GM12878 (cell line): Measurements from ENCODE around the gene GABBR2. TPM values are rescaled to one million over a fixed set of nuclear protein-coding genes. Genes with fewer than 3 reads are reported as not detected.

ENCODE experiments used
- ATAC-seq: fragments of 200-7000 bp; cut with Tn5 transposase; 3 replicates; pipeline ENCODE4 v1.9.1; 2020; ENCODE audit warnings: mild to moderate bottlenecking, moderate library complexity
- BruUV-seq: library from RNA; stranded (reverse); fragments of 400-500 nt; replicated peaks from 2 replicates; lab custom pipeline; 2021; lab: Mats Ljungman, UMichigan
- CTCF ChIA-PET: fragments of 300-600 bp; sonication (Branson Sonifier 250); formaldehyde crosslinking; extraction: SDS; loops from one replicate; lab custom pipeline; 2021; ENCODE audit warnings: inconsistent platforms; lab: Yijun Ruan, JAX
- POLR2A ChIA-PET: fragments of 350-600 bp; formaldehyde crosslinking; extraction: SDS; loops from one replicate; lab custom pipeline; 2021; ENCODE audit warnings: inconsistent platforms; lab: Charles Lee
- RAD21 ChIA-PET: fragments of 300-600 bp; sonication (Branson Sonifier 250); formaldehyde crosslinking; loops from one replicate; lab custom pipeline; 2023; ENCODE audit warnings: antibody characterized with exemption; ENCODE audit not compliant: unreplicated experiment; lab: Charles Lee
- SMC1A ChIA-PET: fragments of 300-600 bp; sonication (Branson Sonifier 250); formaldehyde crosslinking; loops from one replicate; lab custom pipeline; 2023; ENCODE audit not compliant: unreplicated experiment, uncharacterized antibody; lab: Charles Lee
- DNase-seq: peaks from one replicate; pipeline ENCODE4 v3.0.0-alpha.2; 2011; ENCODE audit warnings: low read depth, low spot score
- FAIRE-seq: peaks from 3 replicates; lab custom pipeline; 2011; peaks lifted over from hg19 to GRCh38; lab: Jason Lieb, UNC
- H2AFZ ChIP-seq: 2 replicates; pipeline ENCODE4 v1.6.0; 2011; ENCODE audit warnings: low read depth, low read length, control low read depth; ENCODE audit not compliant: control insufficient read depth
- H3K27ac ChIP-seq: 2 replicates; pipeline ENCODE4 v1.5.1; 2011; ENCODE audit warnings: control low read depth; ENCODE audit not compliant: control insufficient read depth, insufficient read depth
- H3K27me3 ChIP-seq, 2 experiments: replicated peaks in 1 of 2; 2 replicates each; pipeline versions ENCODE4 v1.6.0 to v1.6.1; 2011; ENCODE audit warnings: low read length in 1 of 2; ENCODE audit not compliant: control insufficient read depth in 2 of 2, insufficient read depth in 2 of 2
- H3K36me3 ChIP-seq, 2 experiments: 2 replicates each; pipeline ENCODE4 v1.5.1; 2011; ENCODE audit warnings: low read length in 1 of 2; ENCODE audit not compliant: control insufficient read depth in 2 of 2, insufficient read depth in 2 of 2
- H3K4me1 ChIP-seq: 2 replicates; pipeline ENCODE4 v1.6.1; 2011; ENCODE audit warnings: mild to moderate bottlenecking, low read length, moderate library complexity, mixed read lengths; ENCODE audit not compliant: control insufficient read depth, insufficient read depth
- H3K4me2 ChIP-seq: 2 replicates; pipeline ENCODE4 v1.6.0; 2011; ENCODE audit warnings: control low read depth; ENCODE audit not compliant: control insufficient read depth, insufficient read depth
- H3K4me3 ChIP-seq: fragments of 200-600 bp; sonication (generic); 2 replicates; pipeline ENCODE4 v1.5.1; 2016
- H3K79me2 ChIP-seq: 2 replicates; pipeline ENCODE4 v1.6.0; 2011; ENCODE audit warnings: low read length; ENCODE audit not compliant: control insufficient read depth, insufficient read depth
- H3K9ac ChIP-seq: 2 replicates; pipeline ENCODE4 v1.8.0; 2011; ENCODE audit warnings: low read length, control low read depth, mixed read lengths; ENCODE audit not compliant: control insufficient read depth, insufficient read depth
- H3K9me3 ChIP-seq: replicated peaks from 3 replicates; pipeline ENCODE4 v1.5.1; 2011; ENCODE audit warnings: mild to moderate bottlenecking, low read length; ENCODE audit not compliant: control insufficient read depth, insufficient read depth
- H4K20me1 ChIP-seq: 2 replicates; pipeline ENCODE4 v1.6.0; 2011; ENCODE audit not compliant: control insufficient read depth, insufficient read depth
- BACH1 ChIP-seq: fragments of 450-650 bp; IDR thresholded peaks from 2 replicates; pipeline ENCODE4 v1.6.1; 2017; ENCODE audit warnings: mild to moderate bottlenecking, borderline replicate concordance
- ETV6 ChIP-seq, 2 experiments: fragments of 450-650 bp in 1 of 2; IDR thresholded peaks in 1 of 2; conservative IDR thresholded peaks in 1 of 2; 2 replicates each; pipeline ENCODE4 v1.6.1; 2014; ENCODE audit warnings: antibody characterized with exemption in 1 of 2, borderline replicate concordance in 1 of 2, low read depth in 1 of 2, mild to moderate bottlenecking in 1 of 2, moderate library complexity in 1 of 2
- EZH2 ChIP-seq: IDR thresholded peaks from 2 replicates; pipeline ENCODE4 v1.6.1; 2012; ENCODE audit warnings: low read depth, mild to moderate bottlenecking, control low read depth, inconsistent platforms, low read length, borderline replicate concordance; ENCODE audit not compliant: control insufficient read depth
- FOXM1 ChIP-seq: IDR thresholded peaks from 2 replicates; pipeline ENCODE4 v1.6.1; 2012; ENCODE audit warnings: low read depth, mild to moderate bottlenecking, inconsistent platforms, low read length, moderate library complexity
- NFIC ChIP-seq: IDR thresholded peaks from 2 replicates; pipeline ENCODE4 v1.6.1; 2012; ENCODE audit warnings: low read depth, mild to moderate bottlenecking, inconsistent platforms, low read length, moderate library complexity
- NFYA ChIP-seq: IDR thresholded peaks from 2 replicates; pipeline ENCODE4 v1.6.1; 2011; ENCODE audit warnings: low read depth, mild to moderate bottlenecking, low read length, improper control_type of control experiment, borderline replicate concordance
- PAX5 ChIP-seq: IDR thresholded peaks from 2 replicates; pipeline ENCODE4 v1.6.1; 2011; ENCODE audit warnings: low read depth, low read length, borderline replicate concordance
- POLR2AphosphoS5 ChIP-seq: IDR thresholded peaks from 2 replicates; pipeline ENCODE4 v1.6.1; 2011; ENCODE audit warnings: mild to moderate bottlenecking, low read length, inconsistent platforms
- SMAD5 ChIP-seq: IDR thresholded peaks from 2 replicates; pipeline ENCODE4 v1.6.1; 2016; ENCODE audit warnings: antibody characterized with exemption, low read depth
- TBL1XR1 ChIP-seq: IDR thresholded peaks from 2 replicates; pipeline ENCODE4 v1.6.1; 2012; ENCODE audit warnings: low read depth, low read length, improper control_type of control experiment
- WRNIP1 ChIP-seq: IDR thresholded peaks from 2 replicates; pipeline ENCODE4 v1.6.1; 2011; ENCODE audit warnings: low read depth, low read length, improper control_type of control experiment, borderline replicate concordance
- ZBED1 ChIP-seq: IDR thresholded peaks from 2 replicates; pipeline ENCODE4 v1.6.1; 2016; ENCODE audit warnings: borderline replicate concordance
- WGBS: methylation state at CpG from one replicate; pipeline ENCODE4 v1.1.6; 2016; ENCODE audit warnings: low lambda C conversion rate; ENCODE audit not compliant: insufficient replicate concordance, insufficient coverage; ENCODE audit errors: missing lambda C conversion rate; 5-methylcytosine and 5-hydroxymethylcytosine counted together
- in situ Hi-C: fragments of 300-500 bp; cut with MboI; formaldehyde crosslinking; loops from 9 replicates; pipeline ENCODE4 v1.14.3; 2018; ENCODE audit warnings: mixed read lengths
- intact Hi-C: fragments of 100-400 bp; cut with micrococcal nuclease; formaldehyde crosslinking; loops from one replicate; pipeline ENCODE4 v1.14.2; 2022; ENCODE audit not compliant: unreplicated experiment
- polyA plus RNA-seq, 11 experiments: library from polyadenylated mRNA; depleted of rRNA in 4 of 11; unstranded in 6 of 11; stranded (reverse) in 5 of 11; fragments of >200 nt; fragmentation: Nextera tagmentation in 4 of 11; fragmentation: Illumina TruSeq in 1 of 11; extraction: Ambion mirVana in 4 of 11; extraction: Trizol in 1 of 11; gene quantifications; 1 replicate in 1 of 11; 2 replicates in 10 of 11; pipeline versions ENCODE4 v1.2.1 to v1.2.3, GENCODE V29; 2011 to 2016; ENCODE audit warnings: inconsistent platforms in 2 of 11, missing spikeins in 2 of 11, low read depth in 1 of 11
- total RNA-seq, 4 experiments: library from RNA; depleted of rRNA in 3 of 4; stranded (reverse); fragments of >200 nt in 3 of 4; fragmentation: Illumina TruSeq in 1 of 4; extraction: Trizol in 1 of 4; gene quantifications; 2 replicates each; pipeline versions ENCODE4 v1.2.1 to v1.2.3, GENCODE V29; 2013 to 2021
- TF ChIP-seq, protein P1 (sequence below): IDR thresholded peaks from 2 replicates; pipeline ENCODE4 v1.6.1; 2012; ENCODE audit warnings: improper control_type of control experiment, low read depth, low read length; ENCODE audit not compliant: insufficient replicate concordance
- TF ChIP-seq, protein P2 (sequence below): fragments of 450-650 bp; formaldehyde crosslinking; IDR thresholded peaks from 2 replicates; pipeline ENCODE4 v1.4.0; 2020; ENCODE audit warnings: mild to moderate bottlenecking, moderate library complexity
- TF ChIP-seq, protein P3 (sequence below): fragments of 450-650 bp; IDR thresholded peaks from 2 replicates; pipeline ENCODE4 v1.6.1; 2014; ENCODE audit warnings: mild to moderate bottlenecking

GABBR2 gene
- total and polyA plus RNA-seq, 10 of the 15 experiments (the other 5 are each of a cell fraction or from before 2014, with no cell fraction given) = 0.02 to 2.2 (median 0.06) TPM; not detected in 2

DNA sequence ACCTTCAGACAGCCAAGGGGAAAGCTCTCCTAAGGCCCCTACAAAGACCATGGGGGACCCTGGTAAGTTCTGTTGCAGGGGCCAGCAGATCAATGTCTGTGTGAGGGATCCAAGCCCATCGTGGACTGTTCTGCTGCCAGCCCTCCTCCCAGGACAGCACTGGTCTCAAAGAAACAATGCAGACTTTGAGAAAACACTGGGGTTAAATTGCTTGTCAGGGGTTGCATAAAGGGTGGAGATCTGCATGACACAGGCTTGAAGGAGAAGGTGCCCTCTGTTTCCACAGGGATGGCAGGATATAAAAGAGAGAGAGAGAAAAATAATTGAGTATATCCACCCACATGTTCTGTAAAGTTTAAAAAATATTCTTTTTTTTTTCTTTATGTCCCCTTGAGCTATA is 295.7 kb downstream of the GABBR2 start:
- POLR2A ChIA-PET = interaction anchor here (0.6 kb wide), 1 partner anchor 27 kb away, joined by 3 read pairs; no protein-coding TSS in a partner anchor
- Histone ChIP-seq H3K27me3 (peaks cover 5 to 8% of the 10 kb centered on the region in 2 experiments), H3K4me1 (peaks cover 9% of the 10 kb centered on the region; the same call in 1 of the 2 replicates), H3K9me3 (no peaks in the 10 kb centered on the region), H3K36me3 (no peaks in the 10 kb centered on the region), H3K4me3 (no peak overlapping the region), H3K4me2 (no peak overlapping the region), H3K9ac (no peak overlapping the region), H3K27ac (no peak overlapping the region), H4K20me1 (no peaks in the 10 kb centered on the region), H2AFZ (no peak overlapping the region), H3K79me2 (no peaks in the 10 kb centered on the region)
- no TSS peak for BruUV-seq
- TF ChIP-seq, protein P1, sequence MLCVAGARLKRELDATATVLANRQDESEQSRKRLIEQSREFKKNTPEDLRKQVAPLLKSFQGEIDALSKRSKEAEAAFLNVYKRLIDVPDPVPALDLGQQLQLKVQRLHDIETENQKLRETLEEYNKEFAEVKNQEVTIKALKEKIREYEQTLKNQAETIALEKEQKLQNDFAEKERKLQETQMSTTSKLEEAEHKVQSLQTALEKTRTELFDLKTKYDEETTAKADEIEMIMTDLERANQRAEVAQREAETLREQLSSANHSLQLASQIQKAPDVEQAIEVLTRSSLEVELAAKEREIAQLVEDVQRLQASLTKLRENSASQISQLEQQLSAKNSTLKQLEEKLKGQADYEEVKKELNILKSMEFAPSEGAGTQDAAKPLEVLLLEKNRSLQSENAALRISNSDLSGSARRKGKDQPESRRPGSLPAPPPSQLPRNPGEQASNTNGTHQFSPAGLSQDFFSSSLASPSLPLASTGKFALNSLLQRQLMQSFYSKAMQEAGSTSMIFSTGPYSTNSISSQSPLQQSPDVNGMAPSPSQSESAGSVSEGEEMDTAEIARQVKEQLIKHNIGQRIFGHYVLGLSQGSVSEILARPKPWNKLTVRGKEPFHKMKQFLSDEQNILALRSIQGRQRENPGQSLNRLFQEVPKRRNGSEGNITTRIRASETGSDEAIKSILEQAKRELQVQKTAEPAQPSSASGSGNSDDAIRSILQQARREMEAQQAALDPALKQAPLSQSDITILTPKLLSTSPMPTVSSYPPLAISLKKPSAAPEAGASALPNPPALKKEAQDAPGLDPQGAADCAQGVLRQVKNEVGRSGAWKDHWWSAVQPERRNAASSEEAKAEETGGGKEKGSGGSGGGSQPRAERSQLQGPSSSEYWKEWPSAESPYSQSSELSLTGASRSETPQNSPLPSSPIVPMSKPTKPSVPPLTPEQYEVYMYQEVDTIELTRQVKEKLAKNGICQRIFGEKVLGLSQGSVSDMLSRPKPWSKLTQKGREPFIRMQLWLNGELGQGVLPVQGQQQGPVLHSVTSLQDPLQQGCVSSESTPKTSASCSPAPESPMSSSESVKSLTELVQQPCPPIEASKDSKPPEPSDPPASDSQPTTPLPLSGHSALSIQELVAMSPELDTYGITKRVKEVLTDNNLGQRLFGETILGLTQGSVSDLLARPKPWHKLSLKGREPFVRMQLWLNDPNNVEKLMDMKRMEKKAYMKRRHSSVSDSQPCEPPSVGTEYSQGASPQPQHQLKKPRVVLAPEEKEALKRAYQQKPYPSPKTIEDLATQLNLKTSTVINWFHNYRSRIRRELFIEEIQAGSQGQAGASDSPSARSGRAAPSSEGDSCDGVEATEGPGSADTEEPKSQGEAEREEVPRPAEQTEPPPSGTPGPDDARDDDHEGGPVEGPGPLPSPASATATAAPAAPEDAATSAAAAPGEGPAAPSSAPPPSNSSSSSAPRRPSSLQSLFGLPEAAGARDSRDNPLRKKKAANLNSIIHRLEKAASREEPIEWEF = no peak
- TF ChIP-seq POLR2AphosphoS5 (no peak), EZH2 (no peak), TBL1XR1 (no peak), WRNIP1 (no peak), SMAD5 (no peak), ETV6 (conservative IDR thresholded peaks at IDR 0.05 in 1 of 2, IDR thresholded peaks at IDR 0.05 in 1 of 2; ENCODE audit: borderline replicate concordance in 1 of 2, low read depth in 1 of 2) (no peak), NFYA (no peak), NFIC (no peak), ZBED1 (no peak), FOXM1 (no peak), PAX5 (no peak), BACH1 (no peak)
- TF ChIP-seq, protein P2, sequence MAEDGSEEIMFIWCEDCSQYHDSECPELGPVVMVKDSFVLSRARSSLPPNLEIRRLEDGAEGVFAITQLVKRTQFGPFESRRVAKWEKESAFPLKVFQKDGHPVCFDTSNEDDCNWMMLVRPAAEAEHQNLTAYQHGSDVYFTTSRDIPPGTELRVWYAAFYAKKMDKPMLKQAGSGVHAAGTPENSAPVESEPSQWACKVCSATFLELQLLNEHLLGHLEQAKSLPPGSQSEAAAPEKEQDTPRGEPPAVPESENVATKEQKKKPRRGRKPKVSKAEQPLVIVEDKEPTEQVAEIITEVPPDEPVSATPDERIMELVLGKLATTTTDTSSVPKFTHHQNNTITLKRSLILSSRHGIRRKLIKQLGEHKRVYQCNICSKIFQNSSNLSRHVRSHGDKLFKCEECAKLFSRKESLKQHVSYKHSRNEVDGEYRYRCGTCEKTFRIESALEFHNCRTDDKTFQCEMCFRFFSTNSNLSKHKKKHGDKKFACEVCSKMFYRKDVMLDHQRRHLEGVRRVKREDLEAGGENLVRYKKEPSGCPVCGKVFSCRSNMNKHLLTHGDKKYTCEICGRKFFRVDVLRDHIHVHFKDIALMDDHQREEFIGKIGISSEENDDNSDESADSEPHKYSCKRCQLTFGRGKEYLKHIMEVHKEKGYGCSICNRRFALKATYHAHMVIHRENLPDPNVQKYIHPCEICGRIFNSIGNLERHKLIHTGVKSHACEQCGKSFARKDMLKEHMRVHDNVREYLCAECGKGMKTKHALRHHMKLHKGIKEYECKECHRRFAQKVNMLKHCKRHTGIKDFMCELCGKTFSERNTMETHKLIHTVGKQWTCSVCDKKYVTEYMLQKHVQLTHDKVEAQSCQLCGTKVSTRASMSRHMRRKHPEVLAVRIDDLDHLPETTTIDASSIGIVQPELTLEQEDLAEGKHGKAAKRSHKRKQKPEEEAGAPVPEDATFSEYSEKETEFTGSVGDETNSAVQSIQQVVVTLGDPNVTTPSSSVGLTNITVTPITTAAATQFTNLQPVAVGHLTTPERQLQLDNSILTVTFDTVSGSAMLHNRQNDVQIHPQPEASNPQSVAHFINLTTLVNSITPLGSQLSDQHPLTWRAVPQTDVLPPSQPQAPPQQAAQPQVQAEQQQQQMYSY (CRISPR knock-in tag) = no peak
- TF ChIP-seq, protein P3, sequence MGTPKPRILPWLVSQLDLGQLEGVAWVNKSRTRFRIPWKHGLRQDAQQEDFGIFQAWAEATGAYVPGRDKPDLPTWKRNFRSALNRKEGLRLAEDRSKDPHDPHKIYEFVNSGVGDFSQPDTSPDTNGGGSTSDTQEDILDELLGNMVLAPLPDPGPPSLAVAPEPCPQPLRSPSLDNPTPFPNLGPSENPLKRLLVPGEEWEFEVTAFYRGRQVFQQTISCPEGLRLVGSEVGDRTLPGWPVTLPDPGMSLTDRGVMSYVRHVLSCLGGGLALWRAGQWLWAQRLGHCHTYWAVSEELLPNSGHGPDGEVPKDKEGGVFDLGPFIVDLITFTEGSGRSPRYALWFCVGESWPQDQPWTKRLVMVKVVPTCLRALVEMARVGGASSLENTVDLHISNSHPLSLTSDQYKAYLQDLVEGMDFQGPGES = no peak
- FAIRE-seq (no peak), ATAC-seq (no peak), DNase-seq (no peak)
- RAD21 ChIA-PET = no interaction called here
- 8% methylated on average over 1 of the region's 1 CpG for WGBS
- in situ Hi-C loops = no loop called here
- intact Hi-C loops = no loop called here
- CTCF ChIA-PET = no interaction called here
- SMC1A ChIA-PET = no interaction called here
